OCI-M2 (cell line): ENCODE data around the gene PSMB3.
"Not testable (repeated sequence)": the region's sequence is repeated elsewhere in the genome, so short reads cannot be mapped to it uniquely, and the experiment has no call there.

Source experiments
- DNase-seq: peaks from one replicate; lab custom pipeline; 2025; ENCODE audit not compliant: unreplicated experiment; lab: John Stamatoyannopoulos, UW

Gene PSMB3

DNA sequence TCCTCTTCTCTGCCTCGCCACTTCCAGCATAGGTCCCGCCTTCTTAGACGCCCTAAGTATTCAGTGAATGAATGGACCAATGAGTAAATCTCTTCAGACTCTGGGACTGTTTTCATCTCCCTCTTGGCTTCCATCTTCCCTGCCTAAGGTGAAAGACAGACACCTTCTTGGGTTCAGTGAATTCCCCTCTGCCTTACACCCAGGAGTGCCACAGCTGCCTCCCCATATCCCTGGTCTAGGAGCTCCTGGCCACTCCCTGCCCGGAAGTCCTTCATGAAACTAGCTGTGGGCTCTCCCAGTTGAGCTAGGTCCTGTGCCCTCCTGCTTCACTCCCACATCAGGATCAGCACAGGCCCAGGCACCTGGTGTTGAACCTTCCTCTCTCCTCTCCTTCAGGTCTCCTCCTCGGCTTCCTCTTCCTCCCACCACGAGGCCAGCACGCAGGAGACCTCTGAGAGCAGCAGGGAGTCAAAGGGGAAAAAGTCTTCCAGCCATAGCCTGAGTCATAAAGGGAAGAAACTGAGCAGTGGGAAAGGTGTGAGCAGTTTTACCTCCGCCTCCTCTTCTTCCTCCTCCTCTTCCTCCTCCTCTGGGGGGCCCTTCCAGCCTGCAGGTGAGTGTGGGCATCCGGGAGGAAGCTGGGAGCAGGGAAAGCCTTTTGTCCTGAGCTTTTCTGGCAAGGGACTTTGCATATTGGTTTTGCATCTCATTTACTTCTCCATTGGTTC, 37.2 kb upstream of the PSMB3 start:
- no peak for DNase-seq

DNA sequence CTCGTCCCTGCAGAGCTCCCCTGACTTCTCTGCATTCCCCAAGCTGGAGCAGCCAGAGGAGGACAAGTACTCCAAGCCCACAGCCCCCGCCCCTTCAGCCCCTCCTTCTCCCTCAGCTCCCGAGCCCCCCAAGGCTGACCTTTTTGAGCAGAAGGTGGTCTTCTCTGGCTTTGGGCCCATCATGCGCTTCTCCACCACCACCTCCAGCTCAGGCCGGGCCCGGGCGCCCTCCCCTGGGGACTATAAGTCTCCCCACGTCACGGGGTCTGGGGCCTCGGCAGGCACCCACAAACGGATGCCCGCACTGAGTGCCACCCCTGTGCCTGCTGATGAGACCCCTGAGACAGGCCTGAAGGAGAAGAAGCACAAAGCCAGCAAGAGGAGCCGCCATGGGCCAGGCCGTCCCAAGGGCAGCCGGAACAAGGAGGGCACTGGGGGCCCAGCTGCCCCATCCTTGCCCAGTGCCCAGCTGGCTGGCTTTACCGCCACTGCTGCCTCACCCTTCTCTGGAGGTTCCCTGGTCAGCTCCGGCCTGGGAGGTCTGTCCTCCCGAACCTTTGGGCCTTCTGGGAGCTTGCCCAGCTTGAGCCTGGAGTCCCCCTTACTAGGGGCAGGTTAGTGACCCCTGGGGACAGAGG, 36.1 kb upstream of the PSMB3 start:
- no peak for DNase-seq

DNA sequence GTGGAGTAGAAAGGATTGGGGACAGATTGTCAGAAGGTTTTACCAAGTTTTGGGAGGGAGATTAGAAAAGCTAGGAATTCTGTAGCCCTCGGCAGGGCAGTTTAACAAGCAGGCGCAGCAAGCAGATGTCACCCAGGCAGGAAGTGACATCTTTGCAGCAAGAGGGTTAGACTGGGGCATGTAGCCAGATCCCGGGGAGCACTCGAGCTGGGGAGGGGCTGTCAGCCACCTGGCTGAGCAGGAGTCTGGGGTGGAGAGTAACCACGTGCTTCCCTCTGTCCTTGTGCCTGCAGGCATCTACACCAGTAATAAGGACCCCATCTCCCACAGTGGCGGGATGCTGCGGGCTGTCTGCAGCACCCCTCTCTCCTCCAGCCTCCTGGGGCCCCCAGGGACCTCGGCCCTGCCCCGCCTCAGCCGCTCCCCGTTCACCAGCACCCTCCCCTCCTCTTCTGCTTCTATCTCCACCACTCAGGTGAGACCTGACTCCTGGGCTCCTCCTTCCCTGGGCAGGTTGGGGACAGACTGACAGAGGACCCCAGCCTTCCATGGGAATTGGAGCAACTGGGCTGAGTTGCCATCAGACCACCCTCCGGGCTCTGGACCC, 35.3 kb upstream of the PSMB3 start:
- no peak for DNase-seq

DNA sequence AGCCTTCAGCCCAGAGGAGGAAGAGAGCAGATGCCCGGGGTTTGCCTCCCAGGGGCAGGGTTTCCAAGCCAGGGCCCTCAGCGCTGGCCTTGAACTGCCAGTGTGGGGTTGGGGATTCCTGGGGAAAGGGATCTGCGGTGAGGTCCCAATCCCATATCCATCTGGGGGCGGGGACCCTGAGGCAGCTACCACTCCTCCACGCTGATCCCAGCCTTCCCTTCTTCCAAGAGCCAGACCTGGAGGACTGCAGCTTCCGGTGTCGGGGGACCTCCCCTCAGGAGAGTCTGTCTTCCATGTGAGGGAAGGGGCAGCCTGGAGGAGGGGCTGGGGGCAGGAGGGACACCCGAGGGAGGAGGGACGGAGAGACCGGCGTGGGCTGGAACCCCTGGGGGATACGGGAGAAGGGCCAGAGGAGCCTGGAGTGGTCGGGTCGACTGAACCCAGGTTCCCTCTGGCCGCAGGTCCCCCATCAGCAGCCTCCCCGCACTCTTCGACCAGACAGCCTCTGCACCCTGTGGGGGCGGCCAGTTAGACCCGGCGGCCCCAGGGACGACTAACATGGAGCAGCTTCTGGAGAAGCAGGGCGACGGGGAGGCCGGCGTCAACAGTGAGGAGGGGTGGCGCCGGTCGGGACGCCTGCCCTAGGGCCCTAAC, 33.1 kb upstream of the PSMB3 start:
- no peak for DNase-seq

DNA sequence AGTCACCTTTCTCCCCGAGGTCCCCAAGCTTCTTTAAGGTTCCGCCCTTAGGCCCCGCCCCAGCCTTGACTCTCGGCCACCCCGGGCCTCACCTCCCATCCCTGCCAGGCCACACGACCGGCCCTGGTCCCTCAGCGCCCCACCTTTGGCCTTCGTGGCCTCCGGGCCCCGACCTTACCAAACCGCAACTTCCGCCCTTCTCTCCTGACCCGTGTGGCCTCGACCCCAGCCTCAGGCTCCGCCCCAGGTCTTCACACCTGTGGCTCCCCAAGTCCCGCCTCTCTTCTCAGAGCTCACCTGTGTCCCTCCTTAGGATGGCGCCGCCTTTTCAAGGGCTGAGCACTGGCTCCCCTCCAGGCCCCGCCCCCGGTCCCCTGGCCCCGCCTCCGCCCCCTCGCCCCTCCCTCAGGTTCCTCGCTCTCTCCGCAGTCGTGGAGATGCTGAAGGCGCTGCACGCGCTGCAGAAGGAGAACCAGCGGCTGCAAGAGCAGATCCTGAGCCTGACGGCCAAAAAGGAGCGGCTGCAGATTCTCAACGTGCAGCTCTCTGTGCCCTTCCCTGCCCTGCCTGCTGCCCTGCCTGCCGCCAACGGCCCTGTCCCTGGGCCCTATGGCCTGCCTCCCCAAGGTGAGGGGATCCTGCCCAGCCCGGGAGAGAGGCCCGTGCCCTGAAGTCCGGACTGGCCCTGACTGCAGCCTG, 32.4 kb upstream of the PSMB3 start:
- no peak for DNase-seq

DNA sequence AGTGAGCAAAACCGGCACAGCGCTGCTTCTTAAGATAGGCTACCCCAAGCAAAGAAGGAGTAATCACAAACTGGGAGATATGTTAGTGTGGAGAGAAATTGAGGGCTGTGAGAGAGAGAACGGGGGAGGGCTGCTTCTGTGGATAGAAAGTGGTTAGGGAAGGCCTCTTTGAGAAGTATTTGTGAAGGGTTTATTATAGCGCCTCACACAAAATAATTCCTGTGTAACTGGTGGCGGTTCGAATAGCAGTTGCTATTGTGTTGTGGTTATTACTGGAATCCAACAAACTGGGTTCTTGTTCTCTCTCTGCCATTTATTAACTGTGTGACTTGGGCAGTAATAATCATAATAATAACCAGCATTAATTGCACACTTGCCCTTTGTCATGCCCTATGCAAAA, 31.6 kb upstream of the PSMB3 start:
- no peak for DNase-seq

DNA sequence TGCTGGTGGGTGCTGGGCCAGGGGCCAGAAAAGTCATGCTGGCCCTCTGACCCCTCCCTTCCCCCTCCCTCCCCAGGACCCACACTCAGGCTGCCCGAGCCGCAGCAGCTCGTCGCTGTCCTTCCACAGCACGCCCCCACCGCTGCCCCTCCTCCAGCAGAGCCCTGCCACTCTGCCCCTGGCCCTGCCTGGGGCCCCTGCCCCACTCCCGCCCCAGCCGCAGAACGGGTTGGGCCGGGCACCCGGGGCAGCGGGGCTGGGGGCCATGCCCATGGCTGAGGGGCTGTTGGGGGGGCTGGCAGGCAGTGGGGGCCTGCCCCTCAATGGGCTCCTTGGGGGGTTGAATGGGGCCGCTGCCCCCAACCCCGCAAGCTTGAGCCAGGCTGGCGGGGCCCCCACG, 30.7 kb upstream of the PSMB3 start:
- no peak for DNase-seq

DNA sequence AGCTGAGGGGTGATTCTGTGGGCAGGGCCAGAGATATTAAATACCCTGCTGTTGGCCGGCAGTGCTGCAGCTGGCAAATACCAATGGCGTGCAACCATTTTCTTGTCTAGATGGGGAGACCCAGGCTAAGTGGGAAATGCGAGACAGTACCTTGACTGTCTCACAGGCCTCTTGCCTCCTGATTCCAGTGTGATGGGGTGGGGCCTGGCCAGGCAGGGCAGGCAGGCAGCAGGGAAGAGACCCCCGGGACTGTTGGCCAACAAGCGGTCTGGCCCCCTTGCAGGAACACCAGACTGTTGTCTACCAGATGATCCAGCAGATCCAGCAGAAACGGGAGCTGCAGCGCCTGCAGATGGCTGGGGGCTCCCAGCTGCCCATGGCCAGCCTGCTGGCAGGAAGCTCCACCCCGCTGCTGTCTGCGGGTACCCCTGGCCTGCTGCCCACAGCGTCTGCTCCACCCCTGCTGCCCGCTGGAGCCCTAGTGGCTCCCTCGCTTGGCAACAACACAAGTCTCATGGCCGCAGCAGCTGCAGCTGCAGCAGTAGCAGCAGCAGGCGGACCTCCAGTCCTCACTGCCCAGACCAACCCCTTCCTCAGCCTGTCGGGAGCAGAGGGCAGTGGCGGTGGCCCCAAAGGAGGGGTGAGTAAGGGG, 28.1 kb upstream of the PSMB3 start:
- no peak for DNase-seq

DNA sequence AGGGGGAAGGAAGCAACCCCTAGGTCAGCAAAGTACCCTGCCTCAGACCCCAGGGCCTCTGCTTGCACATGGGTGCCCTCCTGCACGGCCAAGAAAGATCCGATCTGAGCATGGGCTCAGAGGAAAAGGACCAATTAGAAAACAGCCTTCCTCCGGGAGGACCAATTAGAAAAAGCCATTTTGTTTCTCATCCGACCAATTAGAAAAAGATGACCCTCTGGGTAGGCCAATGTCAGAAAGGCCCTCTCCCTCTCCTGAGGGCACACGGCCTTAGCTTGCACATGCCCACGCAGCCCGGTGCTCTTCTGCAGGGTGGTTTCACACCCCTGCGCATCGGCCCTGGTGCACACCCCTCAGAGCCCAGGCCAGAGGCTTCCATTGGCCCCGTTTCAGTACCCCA, 27.5 kb upstream of the PSMB3 start:
- DNase-seq, result no peak

DNA sequence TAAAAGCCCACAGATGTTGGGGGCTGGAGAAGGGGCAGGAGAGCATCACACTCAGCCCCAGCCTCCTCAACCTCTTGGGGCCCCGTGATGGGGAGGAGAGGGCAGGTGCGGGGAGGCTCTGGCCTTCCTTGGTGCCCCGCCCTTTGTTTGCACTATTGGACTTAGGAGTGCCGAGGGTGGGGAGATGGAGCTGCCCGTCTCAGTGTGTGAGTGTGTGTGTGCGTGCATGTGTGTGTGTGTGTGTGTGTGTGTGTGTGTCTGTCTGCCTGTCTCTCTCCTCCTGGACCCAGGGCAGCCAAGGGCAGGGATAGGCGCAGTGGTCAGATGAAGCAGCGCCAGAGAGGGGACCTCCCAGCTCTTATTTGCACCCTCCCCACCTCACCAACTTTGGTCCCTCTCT, 26.4 kb upstream of the PSMB3 start:
- not testable (repeated sequence) for DNase-seq

DNA sequence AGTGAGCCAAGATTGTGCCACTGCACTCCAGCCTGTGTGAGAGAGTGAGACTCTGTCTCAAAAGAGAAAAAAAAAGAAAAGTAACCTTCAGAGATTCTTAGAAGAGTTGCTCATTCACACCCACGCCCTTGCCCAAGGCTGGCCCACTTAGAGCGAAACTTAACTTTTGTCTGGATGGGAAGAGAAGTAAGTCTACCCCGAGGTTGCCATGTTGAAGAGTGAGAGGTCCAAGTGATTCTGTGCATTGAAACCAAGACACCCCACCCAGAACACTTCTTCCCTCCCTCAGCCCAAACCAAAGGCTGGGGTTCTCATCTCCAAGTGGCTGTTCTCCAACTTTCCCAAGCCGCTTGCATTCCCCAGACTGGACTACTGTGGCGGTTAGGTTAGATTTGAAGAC, 24.8 kb upstream of the PSMB3 start:
- no peak for DNase-seq

DNA sequence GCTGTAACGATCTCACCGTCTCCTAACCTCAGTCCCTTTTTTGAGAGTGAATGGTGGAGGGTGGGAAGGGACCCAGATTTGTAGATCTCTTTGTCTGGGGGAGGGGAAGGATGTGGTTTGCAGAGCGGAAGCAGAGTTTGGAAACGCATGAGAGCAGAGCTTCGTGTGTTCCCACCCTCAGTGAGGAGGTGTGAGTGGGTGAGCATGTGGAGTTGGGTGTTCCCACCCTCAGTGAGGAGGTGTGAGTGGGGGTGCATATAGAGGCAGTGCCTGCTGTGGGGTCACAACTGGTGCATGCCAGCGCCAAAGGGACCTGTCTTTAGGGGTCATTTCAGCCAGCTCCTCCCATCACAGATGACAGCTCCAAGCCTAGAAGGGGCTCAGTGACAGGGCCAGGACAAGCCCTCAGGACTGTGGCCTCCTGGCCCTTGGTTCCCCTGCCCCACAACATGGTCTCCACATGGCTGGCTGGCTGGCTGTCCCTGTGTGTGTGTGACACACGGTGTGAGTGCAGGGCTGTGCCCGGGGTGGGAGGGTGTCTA, 24.2 kb upstream of the PSMB3 start:
- DNase-seq, result no peak

DNA sequence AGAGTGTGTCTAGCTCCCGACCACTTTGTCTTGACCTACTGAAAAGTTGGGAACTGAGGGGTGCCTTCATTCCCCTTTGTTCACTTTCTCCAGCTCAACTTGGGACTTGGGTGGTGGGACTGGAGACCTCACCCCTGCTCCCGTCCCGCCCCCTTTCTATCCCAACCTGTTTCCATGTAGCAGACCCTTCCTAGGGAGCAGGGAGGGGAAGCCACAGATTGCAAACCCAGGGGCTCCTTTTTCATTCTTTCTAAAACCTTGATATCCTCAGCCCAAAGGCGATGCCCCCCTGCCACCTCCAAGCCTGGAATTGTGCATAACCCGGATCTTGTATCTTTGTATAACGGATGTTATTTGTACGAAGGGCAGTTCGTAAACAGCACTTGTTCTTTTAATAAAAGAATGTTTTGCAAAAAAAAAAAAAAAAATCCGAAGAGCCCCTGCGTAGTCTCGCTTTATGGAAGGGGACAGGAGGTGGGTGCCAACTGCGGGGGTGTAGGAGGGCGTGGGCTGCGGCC, 23.1 kb upstream of the PSMB3 start:
- DNase-seq, result no peak

DNA sequence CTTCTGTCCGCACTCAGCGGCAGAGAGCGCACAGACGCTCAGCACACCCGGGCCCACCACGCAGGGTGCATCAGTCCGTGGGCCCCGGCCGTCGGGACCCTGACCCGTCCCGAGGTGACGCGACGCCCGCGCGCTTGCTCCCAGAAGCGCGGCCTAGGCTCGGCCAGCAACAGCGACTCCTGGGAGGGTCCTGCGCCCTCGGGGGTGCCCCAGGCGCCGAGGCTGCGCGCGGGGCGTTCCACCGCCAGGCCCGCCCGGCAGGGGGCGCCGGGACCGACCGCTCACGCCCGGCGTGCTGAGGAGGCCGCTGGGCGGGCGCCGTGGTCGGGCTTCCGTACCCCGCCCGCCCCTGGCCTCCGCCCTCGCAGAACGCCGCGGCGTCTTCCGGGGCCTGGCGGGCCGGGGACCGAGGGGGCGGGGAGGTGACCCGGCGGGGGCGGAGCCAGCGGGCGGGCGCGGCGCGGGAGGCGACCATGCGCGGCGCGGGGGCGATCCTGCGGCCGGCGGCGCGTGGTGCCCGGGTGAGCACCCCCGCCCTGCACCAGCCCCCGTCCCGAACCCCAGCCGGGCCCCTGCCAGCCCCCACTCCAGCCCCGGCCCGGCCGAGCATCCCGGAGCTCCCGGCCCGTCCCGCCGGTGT, 22.5 kb upstream of the PSMB3 start, which contains the start of gene CISD3:
Gene CISD3, plus strand, starts transcription at position 456 of the 640 bp plus-strand sequence. Its CDS starts 18 bp downstream, at position 474.
- DNase-seq, result no peak

DNA sequence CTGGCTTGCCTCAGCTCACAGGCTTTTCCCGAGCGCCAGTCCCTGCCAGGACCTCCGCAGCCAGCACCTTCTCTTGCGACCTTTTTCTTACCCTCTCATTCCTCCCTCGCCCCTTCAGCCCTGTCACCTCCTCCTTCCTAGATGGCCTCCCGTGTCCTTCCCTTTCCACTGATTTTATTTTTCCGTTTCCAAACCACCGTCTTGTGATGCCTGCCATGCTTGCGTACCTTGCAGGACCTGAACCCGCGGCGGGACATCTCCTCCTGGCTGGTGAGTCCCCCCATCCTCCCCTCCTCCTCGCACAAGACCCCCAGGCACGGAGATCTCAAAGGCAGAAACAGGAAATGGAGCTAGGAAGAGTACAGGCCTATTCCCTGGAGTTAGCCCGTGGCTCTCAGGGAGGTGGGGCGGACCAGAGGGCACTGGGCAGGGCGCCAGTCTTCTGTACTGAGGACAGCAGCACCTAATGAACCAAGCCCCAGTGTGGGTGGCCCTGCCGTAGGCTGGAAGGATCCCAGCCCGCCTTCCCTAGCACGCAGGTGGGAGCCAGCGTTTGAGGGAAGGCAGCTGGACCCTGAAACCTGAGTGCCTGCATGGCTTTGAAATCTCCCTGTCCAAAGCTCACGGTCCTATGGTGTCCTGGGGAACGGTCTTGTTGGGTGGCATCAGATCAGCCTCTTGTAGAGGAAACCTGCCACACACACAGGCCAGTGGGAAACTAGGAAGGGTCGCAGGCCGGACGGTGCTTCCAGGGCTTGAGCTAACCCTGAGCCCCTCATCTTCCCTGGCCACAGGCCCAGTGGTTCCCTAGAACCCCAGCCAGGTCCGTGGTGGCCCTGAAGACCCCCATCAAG, 21.8 kb upstream of the PSMB3 start:
- no peak for DNase-seq

DNA sequence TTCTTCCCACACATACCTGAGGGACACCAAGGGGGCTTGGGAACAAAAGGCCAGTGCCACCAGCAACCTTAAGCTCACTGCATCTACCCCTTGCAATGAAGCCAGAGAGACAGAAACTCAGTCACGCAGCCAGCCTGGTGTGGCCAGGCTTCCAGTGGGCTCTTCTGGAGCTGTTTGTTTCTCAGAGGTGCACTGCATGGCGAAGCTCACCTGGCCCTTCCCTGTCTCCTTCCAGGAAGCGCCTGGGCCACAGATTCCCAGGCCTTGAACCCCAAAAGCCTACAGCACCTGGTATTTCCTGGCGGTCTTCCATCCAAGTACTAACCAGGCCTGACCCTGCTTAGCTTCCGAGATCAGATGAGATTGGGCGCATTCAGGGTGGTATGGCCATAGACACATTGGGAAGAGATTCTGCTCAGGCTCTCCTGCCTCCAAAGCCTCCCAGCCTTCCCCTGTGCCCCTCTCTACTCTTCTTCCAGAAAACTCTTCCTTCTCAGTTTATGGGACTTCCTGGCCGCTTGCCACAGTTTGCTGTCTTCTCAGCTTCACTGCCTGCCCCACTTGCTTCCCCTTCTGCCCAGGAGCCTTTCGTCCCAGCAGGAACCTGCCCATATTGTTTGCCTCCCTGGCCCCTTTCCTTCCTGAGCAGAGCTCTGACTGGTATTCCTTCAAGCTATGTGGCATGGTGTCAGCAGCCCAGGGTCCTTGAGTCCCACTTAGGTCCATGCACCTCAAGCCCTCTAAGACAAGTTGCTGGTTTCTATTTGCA, 20.8 kb upstream of the PSMB3 start:
- no peak for DNase-seq

DNA sequence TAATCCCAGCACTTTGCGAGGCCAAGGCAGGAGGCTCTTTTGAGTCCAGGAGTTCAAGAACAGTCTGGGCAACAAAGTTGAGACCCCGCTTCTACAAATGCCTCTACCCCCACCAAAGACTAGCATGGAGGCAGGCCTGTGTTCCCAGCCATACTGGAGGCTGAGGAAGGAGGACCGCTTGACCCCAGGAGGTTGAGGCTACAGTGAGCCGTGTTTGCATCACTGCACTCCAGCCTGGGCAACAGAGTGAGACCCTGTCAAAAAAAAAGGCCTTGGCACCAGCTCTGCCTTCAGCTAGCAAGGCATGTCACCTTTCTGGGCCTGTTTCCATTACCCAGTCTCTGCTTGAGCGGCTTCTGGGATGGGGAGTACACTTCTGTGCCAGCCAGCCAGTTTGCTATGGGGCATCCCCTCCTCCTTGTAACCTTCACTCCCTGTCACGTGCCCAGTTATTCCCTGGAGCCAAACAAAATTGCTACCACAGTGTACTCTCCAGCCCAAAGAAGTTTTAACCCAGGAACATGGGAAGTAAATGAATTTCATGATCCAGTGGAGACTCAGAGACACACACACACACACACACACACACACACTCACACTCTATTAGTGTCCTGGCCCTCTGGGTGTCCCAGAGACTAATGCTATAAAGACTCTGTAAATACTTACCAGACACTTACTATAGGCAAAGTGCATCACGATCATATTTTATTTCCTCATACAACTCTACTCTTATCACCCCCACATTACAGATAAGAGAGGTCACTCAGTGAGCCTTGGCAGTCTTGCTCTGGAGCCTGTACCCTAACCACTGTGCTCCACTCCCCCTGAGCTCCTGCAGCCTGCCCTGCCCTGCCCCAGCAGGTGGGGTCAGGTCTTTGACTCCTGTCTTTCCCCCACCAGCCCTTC, 19.9 kb upstream of the PSMB3 start:
- DNase-seq, result no peak
